Measurements from ENCODE around the gene LDLRAD3. TPM values are rescaled to one million over a fixed set of nuclear protein-coding genes. Genes with fewer than 3 reads are reported as not detected.

LDLRAD3 gene
- polyA plus RNA-seq, 1 of the 3 experiments (the other 2 are of a cell fraction) = 10.6 TPM

GRCh38 chr11:36148701-36149100, 204.8 kb downstream of the LDLRAD3 start:
- WGBS (ENCODE audit: low lambda C conversion rate) = 92% methylated on average over 3 of the region's 3 CpGs
- H3K9me2 ChIP-seq = no peaks in the 10 kb centered on the region
- ChIA-PET POLR2A (no interaction called here), CTCF (interaction anchor here (1.4 to 3.7 kb wide), 3 partner anchors 17 to 327 kb away, joined by 5 to 23 read pairs (median 7); no protein-coding TSS in a partner anchor)
- peak overlapping the region; percentile 61; the same call in 1 of the 2 replicates for H3K4me2 ChIP-seq
- H3K36me3 ChIP-seq (replicated peaks in 1 of 2; ENCODE audit: control insufficient read depth in 1 of 2, insufficient read depth in 2 of 2, low read length in 1 of 2) = no peaks in the 10 kb centered on the region
- H3K4me3 ChIP-seq (ENCODE audit: low read depth in 2 of 2, low read length in 1 of 2) = no peak overlapping the region
- H4K20me1 ChIP-seq (ENCODE audit: insufficient read depth) = no peaks in the 10 kb centered on the region
- no peak overlapping the region for H2AFZ ChIP-seq (ENCODE audit: low read depth)
- TF ChIP-seq CHD2 (IDR thresholded peaks at IDR 0.05; ENCODE audit: low read length, partially characterized antibody) = no peak
- TF ChIP-seq NFIC (IDR thresholded peaks at IDR 0.05; ENCODE audit: borderline replicate concordance) = no peak
- TF ChIP-seq CTCF (IDR thresholded peaks at IDR 0.05) = no peak
- no peak for TF ChIP-seq IRF3 (IDR thresholded peaks at IDR 0.05; ENCODE audit: low read depth, low read length)
- no peak for TF ChIP-seq USF2 (IDR thresholded peaks at IDR 0.05; ENCODE audit: borderline replicate concordance, low read depth, low read length)
- TF ChIP-seq EZH2phosphoT487 (IDR thresholded peaks at IDR 0.05; ENCODE audit: borderline replicate concordance, low read depth) = no peak
- no peak for TF ChIP-seq REST (IDR thresholded peaks at IDR 0.05; ENCODE audit: low read depth, low read length)
- TF ChIP-seq RAD21 (IDR thresholded peaks at IDR 0.05; ENCODE audit: low read length) = no peak
- no peak for TF ChIP-seq TCF12 (IDR thresholded peaks at IDR 0.05)
- TF ChIP-seq YY1 (IDR thresholded peaks at IDR 0.05; ENCODE audit: low read depth) = no peak
- no peak for TF ChIP-seq MAX (IDR thresholded peaks at IDR 0.05; ENCODE audit: low read depth)
- no peak for TF ChIP-seq SIN3A (IDR thresholded peaks at IDR 0.05; ENCODE audit: borderline replicate concordance, low read depth, low read length)
- no peak for TF ChIP-seq GABPA (IDR thresholded peaks at IDR 0.05; ENCODE audit: low read depth)
- TF ChIP-seq EP300 (IDR thresholded peaks at IDR 0.05; ENCODE audit: borderline replicate concordance in 1 of 2, low read depth in 1 of 2, low read length in 1 of 2) = no peak
- peaks cover 12 to 18% of the 10 kb centered on the region in 2 experiments; a peak in 3 of 4 replicates for H3K4me1 ChIP-seq (ENCODE audit: control insufficient read depth in 1 of 2, insufficient read depth in 2 of 2, low read depth in 1 of 2, low read length in 1 of 2)
- peak overlapping the region in 1 of 2 experiments; percentile 90; a peak in 2 of 4 replicates for H3K27ac ChIP-seq (ENCODE audit: low read depth in 2 of 2, low read length in 1 of 2)
- H3K27me3 ChIP-seq (ENCODE audit: insufficient read depth) = no peaks in the 10 kb centered on the region
- DNase-seq = no peak
- H3K79me2 ChIP-seq (ENCODE audit: insufficient read depth) = no peaks in the 10 kb centered on the region
- H3K9ac ChIP-seq = no peak overlapping the region
- no peaks in the 10 kb centered on the region for H3K9me3 ChIP-seq
- H3F3A ChIP-seq (replicated peaks; ENCODE audit: insufficient read depth) = peaks cover 15% of the 10 kb centered on the region

Measured in SK-N-SH (cell line).